Endothelial cell of umbilical vein (primary cell): Measurements from ENCODE around the gene DPP6.

Source experiments
- EZH2 ChIP-seq: IDR thresholded peaks from 2 replicates; pipeline ENCODE4 v1.6.1; 2012; ENCODE audit warnings: borderline replicate concordance, low read depth, mild to moderate bottlenecking, moderate library complexity, low read length, inconsistent platforms; ENCODE audit not compliant: severe bottlenecking
- JUN ChIP-seq: IDR thresholded peaks from 2 replicates; pipeline ENCODE4 v1.6.1; 2011; ENCODE audit warnings: borderline replicate concordance, low read depth; ENCODE audit not compliant: insufficient read length, insufficient read depth
- MAX ChIP-seq: IDR thresholded peaks from 2 replicates; pipeline ENCODE4 v1.6.1; 2011; ENCODE audit not compliant: insufficient read depth, insufficient read length
- POLR2AphosphoS5 ChIP-seq: IDR thresholded peaks from 2 replicates; pipeline ENCODE4 v1.6.1; 2012; ENCODE audit warnings: low read depth, mild to moderate bottlenecking, control low read depth, low read length, moderate library complexity; ENCODE audit not compliant: insufficient read depth
- TF ChIP-seq, protein P1 (sequence below), 2 donors: IDR thresholded peaks; 1 replicate in 1 of 2; 2 replicates in 1 of 2; pipeline ENCODE4 v1.5.1; 2011; ENCODE audit warnings: low read length in 2 of 2, mild to moderate bottlenecking in 2 of 2, moderate library complexity in 2 of 2, control low read depth in 1 of 2, inconsistent platforms in 1 of 2, low read depth in 1 of 2; ENCODE audit not compliant: insufficient read depth in 1 of 2; ENCODE audit errors: extremely low read depth in 1 of 2

DNA sequence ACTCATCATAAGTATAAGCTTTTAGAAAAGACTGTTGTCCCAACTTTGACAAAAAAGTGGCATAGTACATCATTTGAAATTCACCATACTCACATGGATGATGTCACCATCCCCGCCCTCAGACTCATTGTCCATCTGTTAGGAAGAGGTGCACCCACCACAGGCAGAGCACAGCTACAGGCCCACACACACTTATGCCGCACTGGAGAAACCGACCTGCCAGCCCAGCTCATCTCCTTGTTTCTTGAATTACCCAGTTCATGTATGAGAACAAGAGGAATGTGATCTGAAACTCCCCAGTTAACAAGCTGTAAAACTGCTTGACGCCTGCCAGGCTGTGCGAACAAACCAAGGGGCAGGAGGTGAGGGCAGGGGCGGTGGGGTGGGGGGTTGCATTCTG, 312.0 kb downstream of the DPP6 start:
- TF ChIP-seq EZH2 (no peak), POLR2AphosphoS5 (no peak), MAX (no peak), JUN (no peak)
- TF ChIP-seq, protein P1, sequence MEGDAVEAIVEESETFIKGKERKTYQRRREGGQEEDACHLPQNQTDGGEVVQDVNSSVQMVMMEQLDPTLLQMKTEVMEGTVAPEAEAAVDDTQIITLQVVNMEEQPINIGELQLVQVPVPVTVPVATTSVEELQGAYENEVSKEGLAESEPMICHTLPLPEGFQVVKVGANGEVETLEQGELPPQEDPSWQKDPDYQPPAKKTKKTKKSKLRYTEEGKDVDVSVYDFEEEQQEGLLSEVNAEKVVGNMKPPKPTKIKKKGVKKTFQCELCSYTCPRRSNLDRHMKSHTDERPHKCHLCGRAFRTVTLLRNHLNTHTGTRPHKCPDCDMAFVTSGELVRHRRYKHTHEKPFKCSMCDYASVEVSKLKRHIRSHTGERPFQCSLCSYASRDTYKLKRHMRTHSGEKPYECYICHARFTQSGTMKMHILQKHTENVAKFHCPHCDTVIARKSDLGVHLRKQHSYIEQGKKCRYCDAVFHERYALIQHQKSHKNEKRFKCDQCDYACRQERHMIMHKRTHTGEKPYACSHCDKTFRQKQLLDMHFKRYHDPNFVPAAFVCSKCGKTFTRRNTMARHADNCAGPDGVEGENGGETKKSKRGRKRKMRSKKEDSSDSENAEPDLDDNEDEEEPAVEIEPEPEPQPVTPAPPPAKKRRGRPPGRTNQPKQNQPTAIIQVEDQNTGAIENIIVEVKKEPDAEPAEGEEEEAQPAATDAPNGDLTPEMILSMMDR (IDR thresholded peaks at IDR 0.05; ENCODE audit: extremely low read depth in 1 of 2, insufficient read depth in 1 of 2, low read depth in 1 of 2, low read length in 2 of 2): no peak
